Stomach (tissue), 4 donors: Measurements from ENCODE around the gene SETDB2.

Experiments used
- EP300 ChIP-seq: sonication (generic); formaldehyde crosslinking; IDR thresholded peaks from one replicate; pipeline ENCODE4 v1.6.1; 2017; ENCODE audit warnings: antibody characterized with exemption
- POLR2A ChIP-seq, 4 donors: fragments of 450-650 bp; IDR thresholded peaks; one replicate each; pipeline ENCODE4 v1.6.1; 2016; ENCODE audit warnings: antibody characterized with exemption in 4 of 4, control low read depth in 2 of 4, mild to moderate bottlenecking in 1 of 4, moderate library complexity in 1 of 4
- POLR2AphosphoS5 ChIP-seq, 3 donors: sonication (generic); formaldehyde crosslinking; IDR thresholded peaks; one replicate each; pipeline ENCODE4 v1.6.1; 2016; ENCODE audit warnings: antibody characterized with exemption in 3 of 3
- TF ChIP-seq, protein P1 (sequence below), 7 experiments: fragments of 450-650 bp in 4 of 7; fragments of 200-600 bp in 3 of 7; sonication (generic) in 3 of 7; IDR thresholded peaks; one replicate each; pipeline ENCODE4 v1.5.1; 2016 to 2019; ENCODE audit warnings: antibody characterized with exemption in 7 of 7, control low read depth in 2 of 7, mild to moderate bottlenecking in 1 of 7

DNA sequence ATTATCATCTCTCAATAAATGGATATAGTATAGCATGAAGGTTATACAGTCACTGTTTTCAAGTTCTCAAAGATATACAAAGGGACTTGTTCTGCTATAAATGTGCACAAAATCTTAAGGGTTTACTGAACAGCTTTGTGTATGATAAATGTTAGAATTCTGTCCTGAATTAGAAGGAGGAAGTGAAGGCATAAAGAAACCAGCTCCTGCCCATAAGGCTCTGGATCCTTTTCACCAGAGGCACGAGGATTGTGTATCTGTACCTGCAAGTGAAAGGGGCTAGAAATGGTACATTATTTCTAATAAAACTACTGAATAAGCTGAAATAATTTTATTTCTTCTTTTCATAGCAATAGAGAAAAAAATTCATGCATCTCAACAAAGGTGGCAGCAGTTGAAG lies 84.1 kb downstream of the SETDB2 start:
- TF ChIP-seq, protein P1, sequence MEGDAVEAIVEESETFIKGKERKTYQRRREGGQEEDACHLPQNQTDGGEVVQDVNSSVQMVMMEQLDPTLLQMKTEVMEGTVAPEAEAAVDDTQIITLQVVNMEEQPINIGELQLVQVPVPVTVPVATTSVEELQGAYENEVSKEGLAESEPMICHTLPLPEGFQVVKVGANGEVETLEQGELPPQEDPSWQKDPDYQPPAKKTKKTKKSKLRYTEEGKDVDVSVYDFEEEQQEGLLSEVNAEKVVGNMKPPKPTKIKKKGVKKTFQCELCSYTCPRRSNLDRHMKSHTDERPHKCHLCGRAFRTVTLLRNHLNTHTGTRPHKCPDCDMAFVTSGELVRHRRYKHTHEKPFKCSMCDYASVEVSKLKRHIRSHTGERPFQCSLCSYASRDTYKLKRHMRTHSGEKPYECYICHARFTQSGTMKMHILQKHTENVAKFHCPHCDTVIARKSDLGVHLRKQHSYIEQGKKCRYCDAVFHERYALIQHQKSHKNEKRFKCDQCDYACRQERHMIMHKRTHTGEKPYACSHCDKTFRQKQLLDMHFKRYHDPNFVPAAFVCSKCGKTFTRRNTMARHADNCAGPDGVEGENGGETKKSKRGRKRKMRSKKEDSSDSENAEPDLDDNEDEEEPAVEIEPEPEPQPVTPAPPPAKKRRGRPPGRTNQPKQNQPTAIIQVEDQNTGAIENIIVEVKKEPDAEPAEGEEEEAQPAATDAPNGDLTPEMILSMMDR (IDR thresholded peaks at IDR 0.05): no peak
- no peak for TF ChIP-seq POLR2A (IDR thresholded peaks at IDR 0.05)
- no peak for TF ChIP-seq EP300
- no peak for TF ChIP-seq POLR2AphosphoS5 (IDR thresholded peaks at IDR 0.05)
